IMR-90 (cell line): ENCODE data around the gene SPG11. TPM values are rescaled to one million over a fixed set of nuclear protein-coding genes. Genes with fewer than 3 reads are reported as not detected.

Experiments used
- ATAC-seq: fragments of 200-7000 bp; cut with Tn5 transposase; 2 replicates; pipeline ENCODE4 v1.9.1; 2020; ENCODE audit warnings: low read depth, mild to moderate bottlenecking, moderate library complexity
- BruUV-seq: library from RNA; stranded (reverse); fragments of 400-500 nt; replicated peaks from 2 replicates; lab custom pipeline; 2021; lab: Mats Ljungman, UMichigan
- CTCF ChIA-PET: fragments of 300-600 bp; formaldehyde crosslinking; extraction: SDS; loops from one replicate; lab custom pipeline; 2021; ENCODE audit warnings: antibody characterized with exemption; lab: Yijun Ruan, JAX
- POLR2A ChIA-PET: fragments of 300-600 bp; sonication (Branson Sonifier 250); formaldehyde crosslinking; loops from one replicate; lab custom pipeline; 2022; ENCODE audit warnings: antibody characterized with exemption; ENCODE audit not compliant: unreplicated experiment; lab: Charles Lee
- DNase-seq: peaks from one replicate; pipeline ENCODE4 v3.0.0; 2013
- H2AFZ ChIP-seq: replicated peaks from 2 replicates; pipeline ENCODE3; 2013; ENCODE audit warnings: low read length, mild to moderate bottlenecking; ENCODE audit not compliant: poor library complexity
- H2AK5ac ChIP-seq: 2 replicates; pipeline ENCODE4 v1.6.1; 2013; ENCODE audit warnings: low read depth, low read length, inconsistent platforms
- H2AK9ac ChIP-seq: replicated peaks from 2 replicates; pipeline ENCODE3; 2013; ENCODE audit warnings: mild to moderate bottlenecking, low read depth, low read length, moderate library complexity; ENCODE audit not compliant: poor library complexity
- H2BK120ac ChIP-seq: 2 replicates; pipeline ENCODE4 v1.6.1; 2013; ENCODE audit warnings: low read depth, low read length, inconsistent platforms
- H2BK15ac ChIP-seq: 3 replicates; pipeline ENCODE4 v1.6.1; 2013; ENCODE audit warnings: low read depth, low read length, inconsistent platforms
- H2BK20ac ChIP-seq: 2 replicates; pipeline ENCODE4 v1.6.1; 2013; ENCODE audit warnings: low read depth, mild to moderate bottlenecking, inconsistent platforms, low read length, moderate library complexity
- H2BK5ac ChIP-seq: 2 replicates; pipeline ENCODE4 v1.6.1; 2013; ENCODE audit warnings: mild to moderate bottlenecking, low read depth, low read length, inconsistent platforms; ENCODE audit not compliant: poor library complexity, severe bottlenecking
- H3K14ac ChIP-seq: replicated peaks from 2 replicates; pipeline ENCODE4 v1.6.1; 2013; ENCODE audit warnings: low read depth, low read length, inconsistent platforms
- H3K18ac ChIP-seq: 2 replicates; pipeline ENCODE4 v1.6.1; 2013; ENCODE audit warnings: low read depth, low read length, control low read depth
- H3K23ac ChIP-seq: 2 replicates; pipeline ENCODE4 v1.6.1; 2013; ENCODE audit warnings: low read depth, low read length, inconsistent platforms
- H3K27ac ChIP-seq: 2 replicates; pipeline ENCODE4 v1.5.1; 2013; ENCODE audit warnings: mild to moderate bottlenecking, control low read depth, low read length; ENCODE audit not compliant: insufficient read depth
- H3K27me3 ChIP-seq: 2 replicates; pipeline ENCODE4 v1.6.1; 2013; ENCODE audit warnings: low read length; ENCODE audit not compliant: control insufficient read depth, insufficient read depth
- H3K36me3 ChIP-seq: 2 replicates; pipeline ENCODE4 v1.6.1; 2013; ENCODE audit warnings: low read length, mixed read lengths; ENCODE audit not compliant: control insufficient read depth, insufficient read depth
- H3K4ac ChIP-seq: 2 replicates; pipeline ENCODE4 v1.6.1; 2013; ENCODE audit warnings: low read depth, low read length, inconsistent platforms
- H3K4me1 ChIP-seq: 2 replicates; pipeline ENCODE4 v1.6.1; 2013; ENCODE audit warnings: low read length, mixed read lengths; ENCODE audit not compliant: control insufficient read depth, insufficient read depth
- H3K4me2 ChIP-seq: 2 replicates; pipeline ENCODE4 v1.6.1; 2013; ENCODE audit warnings: low read depth, mild to moderate bottlenecking, control low read depth, low read length, moderate library complexity
- H3K4me3 ChIP-seq: 2 replicates; pipeline ENCODE4 v1.5.1; 2013; ENCODE audit warnings: low read depth, mild to moderate bottlenecking, control low read depth, low read length, moderate library complexity; ENCODE audit not compliant: insufficient read depth
- H3K56ac ChIP-seq: 2 replicates; pipeline ENCODE4 v1.6.1; 2013; ENCODE audit warnings: low read length, inconsistent platforms; ENCODE audit not compliant: insufficient read depth; ENCODE audit errors: extremely low read depth
- H3K79me1 ChIP-seq, 2 experiments: 2 replicates each; pipeline ENCODE4 v1.6.1; 2013; ENCODE audit warnings: low read length in 2 of 2, inconsistent platforms in 1 of 2, low read depth in 1 of 2
- H3K9ac ChIP-seq: 2 replicates; pipeline ENCODE4 v1.6.1; 2013; ENCODE audit warnings: low read depth, low read length, control low read depth
- H3K9me1 ChIP-seq: 2 replicates; pipeline ENCODE4 v1.6.1; 2013; ENCODE audit warnings: low read length, inconsistent platforms; ENCODE audit not compliant: insufficient read depth
- H3K9me3 ChIP-seq: 2 replicates; pipeline ENCODE4 v1.6.1; 2013; ENCODE audit warnings: low read length; ENCODE audit not compliant: control insufficient read depth, insufficient read depth
- H4K20me1 ChIP-seq: 2 replicates; pipeline ENCODE4 v1.6.1; 2013; ENCODE audit warnings: low read length, inconsistent platforms; ENCODE audit not compliant: insufficient read depth
- H4K5ac ChIP-seq: 2 replicates; pipeline ENCODE4 v1.6.1; 2013; ENCODE audit warnings: mild to moderate bottlenecking, low read depth, low read length, control low read depth
- H4K8ac ChIP-seq, 2 experiments: 2 replicates each; pipeline ENCODE4 v1.6.1; 2013; ENCODE audit warnings: low read depth in 2 of 2, low read length in 2 of 2, control low read depth in 1 of 2, inconsistent platforms in 1 of 2
- H4K91ac ChIP-seq: 2 replicates; pipeline ENCODE4 v1.6.1; 2013; ENCODE audit warnings: low read depth, low read length, inconsistent platforms; ENCODE audit not compliant: insufficient read depth
- MAFK ChIP-seq: IDR thresholded peaks from 2 replicates; pipeline ENCODE4 v1.6.1; 2012; ENCODE audit warnings: low read depth, low read length, improper control_type of control experiment
- MAZ ChIP-seq: IDR thresholded peaks from 2 replicates; pipeline ENCODE4 v1.6.1; 2012; ENCODE audit warnings: low read depth, mild to moderate bottlenecking, low read length, improper control_type of control experiment, moderate library complexity, borderline replicate concordance
- MXI1 ChIP-seq: IDR thresholded peaks from 2 replicates; pipeline ENCODE4 v1.6.1; 2012; ENCODE audit warnings: low read depth, mild to moderate bottlenecking, low read length, moderate library complexity, borderline replicate concordance
- POLR2A ChIP-seq: IDR thresholded peaks from 2 replicates; pipeline ENCODE4 v1.6.1; 2012; ENCODE audit warnings: mild to moderate bottlenecking, low read depth, low read length
- WGBS, 2 experiments: methylation state at CpG; one replicate each; pipeline versions ENCODE4 v1.1.5 to v1.1.7; 2013; ENCODE audit warnings: missing lambda C conversion rate in 2 of 2; ENCODE audit not compliant: insufficient read length in 1 of 2; ENCODE audit errors: extremely low coverage in 2 of 2; 5-methylcytosine and 5-hydroxymethylcytosine counted together
- dilution Hi-C: fragments of 300-500 bp; cut with HindIII; formaldehyde crosslinking; loops from one replicate; pipeline ENCODE4 v1.14.3; 2018; ENCODE audit warnings: low sequenced_read_pairs; ENCODE audit not compliant: unreplicated experiment
- in situ Hi-C: fragments of 300-500 bp; cut with MboI; formaldehyde crosslinking; loops from 3 replicates; pipeline ENCODE4 v1.14.3; 2019; ENCODE audit warnings: low sequenced_read_pairs, inconsistent platforms, mixed read lengths
- intact Hi-C: fragments of 100-400 bp; cut with micrococcal nuclease; formaldehyde crosslinking; loops from 2 replicates; pipeline ENCODE4 v1.10.0; 2022
- polyA plus RNA-seq, 3 experiments: library from polyadenylated mRNA; depleted of rRNA; stranded (reverse); fragments of >200 nt; gene quantifications; 2 replicates each; pipeline ENCODE4 v1.2.3, GENCODE V29; 2012; ENCODE audit warnings: low replicate concordance in 1 of 3
- total RNA-seq: library from RNA; depleted of rRNA; stranded (reverse); fragments of >200 nt; gene quantifications from 2 replicates; pipeline ENCODE4 v1.2.3, GENCODE V29; 2012
- TF ChIP-seq, protein P1 (sequence below): conservative IDR thresholded peaks from 2 replicates; pipeline ENCODE4 v1.5.1; 2012; ENCODE audit warnings: mild to moderate bottlenecking, low read depth, low read length, improper control_type of control experiment

The SPG11 gene
- total and polyA plus RNA-seq, 2 of the 4 experiments (the other 2 are of a cell fraction), result 30.8 to 32.6 TPM

- H3K18ac ChIP-seq, result peak overlapping the region; percentile 78
- peak overlapping the region; percentile 92 for H3K56ac ChIP-seq
- H3K4me3 ChIP-seq, result peak overlapping the region; percentile 70
- H4K8ac ChIP-seq, result peak overlapping the region; percentile 49 to 95
- no peaks in the 10 kb centered on the region for H3K9me3 ChIP-seq
- CTCF ChIA-PET, result interaction anchor here (0.6 kb wide), 1 partner anchor 989 kb away, joined by 3 read pairs; no protein-coding TSS in a partner anchor
- dilution Hi-C loops, result no loop called here
- peak overlapping the region; percentile 90 for H3K4me2 ChIP-seq
- peaks cover 23 to 55% of the 10 kb centered on the region in 2 experiments for H3K79me1 ChIP-seq
- H3K9ac ChIP-seq, result peak overlapping the region; percentile 82
- H3K27ac ChIP-seq, result peak overlapping the region; percentile 87
- H4K91ac ChIP-seq, result peak overlapping the region; percentile 95
- peak overlapping the region; percentile 89 for H3K4ac ChIP-seq
- DNase-seq (peak; percentile 68), ATAC-seq (peak; percentile 74)
- H2AK9ac ChIP-seq, result peak overlapping the region; percentile 95
- peaks cover 12% of the 10 kb centered on the region; the same call in 1 of the 2 replicates for H3K9me1 ChIP-seq
- H2AK5ac ChIP-seq, result peak overlapping the region; percentile 85
- POLR2A ChIA-PET, result interaction anchor here (0.5 to 0.6 kb wide), 2 partner anchors 208 to 214 kb away, joined by 3 read pairs; no protein-coding TSS in a partner anchor
- H2BK120ac ChIP-seq, result peak overlapping the region; percentile 85
- peaks cover 17% of the 10 kb centered on the region for H4K20me1 ChIP-seq
- H2AFZ ChIP-seq, result peak overlapping the region; percentile 97
- TF ChIP-seq POLR2A, result peak; percentile 88
- TF ChIP-seq, protein P1, sequence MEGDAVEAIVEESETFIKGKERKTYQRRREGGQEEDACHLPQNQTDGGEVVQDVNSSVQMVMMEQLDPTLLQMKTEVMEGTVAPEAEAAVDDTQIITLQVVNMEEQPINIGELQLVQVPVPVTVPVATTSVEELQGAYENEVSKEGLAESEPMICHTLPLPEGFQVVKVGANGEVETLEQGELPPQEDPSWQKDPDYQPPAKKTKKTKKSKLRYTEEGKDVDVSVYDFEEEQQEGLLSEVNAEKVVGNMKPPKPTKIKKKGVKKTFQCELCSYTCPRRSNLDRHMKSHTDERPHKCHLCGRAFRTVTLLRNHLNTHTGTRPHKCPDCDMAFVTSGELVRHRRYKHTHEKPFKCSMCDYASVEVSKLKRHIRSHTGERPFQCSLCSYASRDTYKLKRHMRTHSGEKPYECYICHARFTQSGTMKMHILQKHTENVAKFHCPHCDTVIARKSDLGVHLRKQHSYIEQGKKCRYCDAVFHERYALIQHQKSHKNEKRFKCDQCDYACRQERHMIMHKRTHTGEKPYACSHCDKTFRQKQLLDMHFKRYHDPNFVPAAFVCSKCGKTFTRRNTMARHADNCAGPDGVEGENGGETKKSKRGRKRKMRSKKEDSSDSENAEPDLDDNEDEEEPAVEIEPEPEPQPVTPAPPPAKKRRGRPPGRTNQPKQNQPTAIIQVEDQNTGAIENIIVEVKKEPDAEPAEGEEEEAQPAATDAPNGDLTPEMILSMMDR, result peak; percentile 44
- peak; percentile 86; the same call in 1 of the 2 replicates for TF ChIP-seq MAZ
- TF ChIP-seq MAFK, result no peak
- TF ChIP-seq MXI1, result peak; percentile 16; the same call in 1 of the 2 replicates
- peak overlapping the region; percentile 86; the same call in 2 of the 3 replicates for H2BK15ac ChIP-seq
- H2BK5ac ChIP-seq, result peak overlapping the region; percentile 95
- BruUV-seq, result TSS peak; percentile 51
- H3K4me1 ChIP-seq, result peaks cover 10% of the 10 kb centered on the region
- peak overlapping the region; percentile 94 for H3K23ac ChIP-seq
- no peaks in the 10 kb centered on the region for H3K27me3 ChIP-seq
- H4K5ac ChIP-seq, result peak overlapping the region; percentile 31
- H3K14ac ChIP-seq, result peak overlapping the region; percentile 95
- intact Hi-C loops, result loop anchor here (5.0 to 10.0 kb wide), 2 partner anchors 109 to 662 kb away; partner anchors contain the start of gene CTDSPL2
- in situ Hi-C loops, result no loop called here
- peaks cover 9% of the 10 kb centered on the region for H3K36me3 ChIP-seq
- H2BK20ac ChIP-seq, result peak overlapping the region; percentile 60; the same call in 1 of the 2 replicates
- no CpG with 5 or more reads among the region's 47 CpGs for WGBS, 2 experiments
These were observed 127.0 kb downstream of the SPG11 start for GRCh38 chr15:44536302-44536961.
